OCI-LY3 (cell line): Measurements from ENCODE around the gene ANLN.
"Not testable (repeated sequence)": the region's sequence is repeated elsewhere in the genome, so short reads cannot be mapped to it uniquely, and the experiment has no call there.

Experiments used
- H2AFZ ChIP-seq: fragments of 200-600, 300-600 bp; shearing (Covaris generic); 2 replicates; pipeline ENCODE4 v1.6.0; 2014; ENCODE audit warnings: antibody characterized with exemption, low read depth, low read length
- H3K27ac ChIP-seq: fragments of 200-600, 300-600 bp; sonication (generic); 2 replicates; pipeline ENCODE4 v1.5.1; 2014; ENCODE audit warnings: mild to moderate bottlenecking, low read length, moderate library complexity, mixed read lengths
- H3K27me3 ChIP-seq: fragments of 200-600, 300-600 bp; sonication (generic); 2 replicates; pipeline ENCODE4 v1.6.1; 2014; ENCODE audit warnings: low read depth, low read length, mixed read lengths
- H3K36me3 ChIP-seq: fragments of 200-600, 300-600 bp; sonication (generic); replicated peaks from 2 replicates; pipeline ENCODE3; 2014; ENCODE audit warnings: low read depth, low read length, mixed read lengths
- H3K4me1 ChIP-seq: fragments of 300-600, 200-600 bp; sonication (generic); 2 replicates; pipeline ENCODE4 v1.6.1; 2014; ENCODE audit warnings: low read length, mixed read lengths
- H3K4me2 ChIP-seq: fragments of 200-600, 300-600 bp; sonication (generic); 2 replicates; pipeline ENCODE4 v1.6.1; 2014; ENCODE audit warnings: low read length, mixed read lengths
- H3K4me3 ChIP-seq: fragments of 300-600, 200-600 bp; sonication (generic); 2 replicates; pipeline ENCODE4 v1.5.1; 2014; ENCODE audit warnings: antibody characterized with exemption, mild to moderate bottlenecking, low read length, moderate library complexity
- H3K79me2 ChIP-seq: fragments of 300-600, 200-600 bp; shearing (Covaris generic); 2 replicates; pipeline ENCODE4 v1.6.1; 2014; ENCODE audit warnings: mild to moderate bottlenecking, low read length, mixed read lengths
- H3K9ac ChIP-seq: fragments of 300-600, 200-600 bp; shearing (Covaris generic); 2 replicates; pipeline ENCODE4 v1.6.0; 2014; ENCODE audit warnings: mild to moderate bottlenecking, low read length, moderate library complexity
- H3K9me3 ChIP-seq: fragments of 200-600, 300-600 bp; shearing (Covaris generic); 2 replicates; pipeline ENCODE4 v1.6.1; 2014; ENCODE audit warnings: low read length, mixed read lengths; ENCODE audit not compliant: insufficient read depth
- H4K20me1 ChIP-seq: fragments of 200-600, 300-600 bp; sonication (generic); 2 replicates; pipeline ENCODE4 v1.6.1; 2016; ENCODE audit warnings: low read length, mixed read lengths; ENCODE audit not compliant: insufficient read depth
- CTCF ChIP-seq: fragments of 200-600, 300-600 bp; sonication (generic); IDR thresholded peaks from 2 replicates; pipeline ENCODE4 v1.5.1; 2014; ENCODE audit warnings: antibody characterized with exemption, low read length, low read depth
- EZH2phosphoT487 ChIP-seq: fragments of 200-600 bp; shearing (Covaris generic); IDR thresholded peaks from 2 replicates; pipeline ENCODE4 v1.6.1; 2018; ENCODE audit warnings: antibody characterized with exemption, mixed run types, low read depth

Gene ANLN

GRCh38 chr7:36462551-36463137, 73.0 kb downstream of the ANLN start:
- no peaks in the 10 kb centered on the region for H3K79me2 ChIP-seq
- H3K4me3 ChIP-seq = no peak overlapping the region
- H3K27ac ChIP-seq = no peak overlapping the region
- H3K9ac ChIP-seq = no peak overlapping the region
- TF ChIP-seq EZH2phosphoT487 (no peak), CTCF (no peak)
- no peaks in the 10 kb centered on the region for H3K4me1 ChIP-seq
- H3K9me3 ChIP-seq = no peaks in the 10 kb centered on the region
- peaks cover 3% of the 10 kb centered on the region; the same call in 1 of the 2 replicates for H3K27me3 ChIP-seq
- H2AFZ ChIP-seq = no peak overlapping the region
- H4K20me1 ChIP-seq = no peaks in the 10 kb centered on the region
- H3K4me2 ChIP-seq = no peak overlapping the region
- no peaks in the 10 kb centered on the region for H3K36me3 ChIP-seq

- Histone ChIP-seq H3K79me2 (no peaks in the 10 kb centered on the region), H3K36me3 (no peaks in the 10 kb centered on the region), H3K4me1 (no peaks in the 10 kb centered on the region), H3K9me3 (no peaks in the 10 kb centered on the region), H3K9ac (no peak overlapping the region), H3K4me2 (no peak overlapping the region), H2AFZ (no peak overlapping the region), H3K27me3 (peaks cover 3% of the 10 kb centered on the region; the same call in 1 of the 2 replicates), H3K27ac (no peak overlapping the region), H3K4me3 (no peak overlapping the region), H4K20me1 (no peaks in the 10 kb centered on the region)
- TF ChIP-seq EZH2phosphoT487 (no peak), CTCF (no peak)
These were observed 74.6 kb downstream of the ANLN start for GRCh38 chr7:36464271-36464670.

- H3K79me2 ChIP-seq, H3K9me3 ChIP-seq, H4K20me1 ChIP-seq, H3K4me2 ChIP-seq, H3K27ac ChIP-seq, H3K4me1 ChIP-seq, H3K9ac ChIP-seq, H3K27me3 ChIP-seq, H3K36me3 ChIP-seq, H3K4me3 ChIP-seq, H2AFZ ChIP-seq: not testable (repeated sequence)
These were observed 76.3 kb downstream of the ANLN start for GRCh38 chr7:36466001-36466400.

GRCh38 chr7:36468370-36469101, 78.9 kb downstream of the ANLN start:
- Histone ChIP-seq H3K9me3 (no peaks in the 10 kb centered on the region), H3K27ac (no peak overlapping the region), H3K36me3 (no peaks in the 10 kb centered on the region), H2AFZ (no peak overlapping the region), H3K4me3 (no peak overlapping the region), H3K9ac (no peak overlapping the region), H3K79me2 (no peaks in the 10 kb centered on the region), H3K4me2 (no peak overlapping the region), H3K27me3 (peaks cover 3% of the 10 kb centered on the region; the same call in 1 of the 2 replicates), H3K4me1 (no peaks in the 10 kb centered on the region), H4K20me1 (no peaks in the 10 kb centered on the region)
- TF ChIP-seq CTCF (no peak), EZH2phosphoT487 (no peak)
